Activated T-cell treated with anti-CD3 and anti-CD28 coated beads for 24 hours (primary cell): ENCODE measurements around the gene AQR.
"Not testable (repeated sequence)": the region's sequence is repeated elsewhere in the genome, so short reads cannot be mapped to it uniquely, and the experiment has no call there.

Source experiments
- DNase-seq: peaks from one replicate; pipeline ENCODE4 v3.0.0-alpha.2; 2020; ENCODE audit warnings: low read depth

Gene AQR

GRCh38 chr15:34813446-34814190 lies 155.9 kb downstream of the AQR start:
- DNase-seq = no peak

- not testable (repeated sequence) for DNase-seq
Measured at GRCh38 chr15:34812868-34813365, 156.6 kb downstream of the AQR start.

DNA sequence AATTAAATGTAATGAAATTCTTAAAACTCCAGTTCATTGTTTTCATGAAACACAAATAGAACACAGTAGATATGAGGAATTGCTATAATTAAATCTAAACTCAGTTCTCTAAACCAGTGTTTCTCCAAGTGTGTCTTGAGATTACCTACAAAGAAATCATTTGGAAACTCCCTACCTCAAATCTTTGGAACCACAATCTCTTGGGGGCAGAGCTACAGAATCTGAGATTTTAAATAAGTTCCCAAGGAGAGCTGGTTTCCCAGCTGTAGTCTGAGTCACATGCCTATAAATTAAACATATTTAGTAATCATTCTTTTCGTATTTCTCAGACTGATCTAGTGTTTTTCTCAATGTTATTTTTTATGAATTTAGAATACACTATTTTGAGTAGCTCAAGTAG lies 157.2 kb downstream of the AQR start:
- DNase-seq = no peak

DNA sequence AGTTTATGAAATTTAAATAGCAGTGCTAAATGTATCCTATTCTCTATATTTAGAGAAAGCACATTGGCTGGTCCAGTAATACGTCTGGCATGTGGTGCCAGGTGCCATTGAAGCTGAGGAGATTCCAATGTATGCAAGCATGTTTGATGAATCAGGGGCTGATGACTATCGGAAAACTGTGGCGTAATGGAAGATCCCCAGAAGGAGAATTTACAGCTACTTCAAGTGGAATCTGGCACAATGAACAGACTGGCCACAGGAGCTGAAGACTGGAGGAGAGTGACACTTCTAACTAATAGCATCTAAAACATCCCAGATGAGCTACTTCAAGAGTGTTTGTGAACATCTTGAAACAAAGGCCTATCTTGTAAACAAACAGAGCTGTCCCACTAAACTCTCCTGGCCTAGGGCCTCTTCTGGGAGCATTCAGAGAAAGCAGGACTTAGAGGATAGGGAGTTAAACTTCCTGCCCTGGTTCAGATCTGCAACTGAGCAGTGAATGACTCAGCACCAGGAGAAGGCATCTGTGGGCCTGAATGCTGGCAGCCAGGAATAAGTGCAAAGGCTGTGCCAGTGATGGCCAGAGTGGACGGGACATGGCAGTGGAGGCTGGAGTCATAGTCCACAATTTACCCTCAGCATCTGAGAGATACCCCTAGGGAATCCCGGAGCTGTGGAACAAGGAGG lies 159.0 kb downstream of the AQR start:
- DNase-seq = no peak

DNA sequence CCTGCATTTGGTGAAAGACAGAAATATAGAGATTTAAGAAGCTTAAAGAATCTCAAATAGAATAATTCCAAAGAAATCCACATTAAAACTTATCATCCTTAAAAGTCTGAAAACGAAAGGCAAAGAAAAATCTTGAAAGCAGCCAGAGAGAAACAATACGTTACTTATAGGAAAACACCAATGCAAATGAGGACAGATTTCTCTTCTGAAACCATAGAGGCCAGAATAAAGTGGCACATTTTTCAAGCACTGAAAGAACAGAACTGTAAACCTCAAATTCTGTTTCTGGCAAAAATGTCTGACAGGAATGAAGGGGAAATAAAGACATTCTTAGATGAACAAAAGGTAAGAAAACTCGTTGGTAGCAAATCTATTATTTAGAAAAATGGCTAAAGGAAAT lies 160.4 kb downstream of the AQR start:
- no peak for DNase-seq

DNA sequence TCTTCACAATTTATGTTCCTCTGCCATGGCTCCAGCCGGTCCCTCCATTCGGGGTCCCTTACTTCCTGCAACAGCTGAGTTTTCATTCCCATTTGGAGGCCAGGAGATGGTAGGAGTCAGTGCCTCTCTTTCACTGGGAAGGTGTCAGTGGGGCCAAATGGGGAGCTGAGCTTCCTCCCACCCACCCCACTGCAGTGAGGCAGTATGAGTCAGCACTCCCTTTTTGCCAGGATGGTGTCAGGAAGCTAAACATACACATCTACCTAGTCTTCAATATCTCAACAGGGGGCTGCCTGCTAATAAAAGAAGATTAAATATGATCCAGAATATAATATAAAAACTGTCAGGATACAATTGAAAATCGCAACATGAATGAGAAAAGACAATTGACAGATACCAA lies 161.5 kb downstream of the AQR start:
- DNase-seq = no peak

DNA sequence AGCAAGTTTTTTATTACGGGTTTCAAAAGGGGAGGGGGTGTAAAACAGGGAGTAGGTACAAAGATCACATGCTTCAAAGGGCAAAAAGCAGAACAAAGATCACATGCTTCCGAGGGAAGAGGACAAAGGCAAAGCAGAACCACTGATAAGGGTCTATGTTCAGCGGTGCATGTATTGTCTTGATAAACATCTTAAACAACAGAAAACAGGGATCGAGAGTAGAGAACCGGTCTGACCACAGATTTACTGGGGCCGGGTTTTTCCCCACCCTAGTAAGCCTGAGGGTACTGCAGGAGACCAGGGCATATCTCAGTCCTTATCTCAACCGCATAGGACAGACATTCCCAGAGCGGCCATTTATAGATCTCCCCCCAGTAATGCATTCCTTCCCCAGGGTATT lies 162.3 kb downstream of the AQR start:
- not testable (repeated sequence) for DNase-seq

GRCh38 chr15:34804776-34805175 lies 164.8 kb downstream of the AQR start:
- no peak for DNase-seq

GRCh38 chr15:34804113-34804512 lies 165.4 kb downstream of the AQR start:
- DNase-seq = no peak

- no peak for DNase-seq
Measured at GRCh38 chr15:34802803-34803750, 166.5 kb downstream of the AQR start.

GRCh38 chr15:34802371-34802770 lies 167.2 kb downstream of the AQR start:
- DNase-seq = no peak
